Astrocyte of the spinal cord (primary cell): ENCODE data around the gene CDK5RAP3.

Experiments
- DNase-seq: peaks from one replicate; pipeline ENCODE4 v3.0.0; 2011; ENCODE audit warnings: low read depth, low spot score
- H3K4me3 ChIP-seq: 2 replicates; pipeline ENCODE4 v1.5.1; 2011; ENCODE audit warnings: low read depth, mild to moderate bottlenecking, low read length, moderate library complexity
- CTCF ChIP-seq: IDR thresholded peaks from 2 replicates; pipeline ENCODE4 v1.5.1; 2012; ENCODE audit warnings: low read depth, mild to moderate bottlenecking, low read length, inconsistent platforms
- in situ Hi-C: cut with HindIII; loops from 2 replicates; pipeline ENCODE4 v1.10.0; 2017; ENCODE audit warnings: low sequenced_read_pairs

The CDK5RAP3 gene

GRCh38 chr17:47941246-47942095, 29.4 kb upstream of the CDK5RAP3 start, which contains the start of gene PNPO:
PNPO (plus strand) TSS chr17:47941571; CDS start chr17:47941676, 105 bp downstream.
- in situ Hi-C loops: no loop called here
- H3K4me3 ChIP-seq: peak within 1 kb of the TSS; percentile 67
- peak; percentile 97 for DNase-seq
- TF ChIP-seq CTCF: peak; percentile 2

GRCh38 chr17:47942096-47942510, 28.8 kb upstream of the CDK5RAP3 start:
- in situ Hi-C loops: no loop called here
- TF ChIP-seq CTCF: no peak
- H3K4me3 ChIP-seq: peak overlapping the region; percentile 67
- DNase-seq: no peak

GRCh38 chr17:47942568-47942967, 28.3 kb upstream of the CDK5RAP3 start:
- DNase-seq: no peak
- peak overlapping the region; percentile 67 for H3K4me3 ChIP-seq
- TF ChIP-seq CTCF: no peak
- in situ Hi-C loops: no loop called here

- no peak for TF ChIP-seq CTCF
- H3K4me3 ChIP-seq: no peak overlapping the region
- DNase-seq: no peak
- in situ Hi-C loops: no loop called here
These were observed 25.8 kb upstream of the CDK5RAP3 start for GRCh38 chr17:47945080-47945479.

DNA sequence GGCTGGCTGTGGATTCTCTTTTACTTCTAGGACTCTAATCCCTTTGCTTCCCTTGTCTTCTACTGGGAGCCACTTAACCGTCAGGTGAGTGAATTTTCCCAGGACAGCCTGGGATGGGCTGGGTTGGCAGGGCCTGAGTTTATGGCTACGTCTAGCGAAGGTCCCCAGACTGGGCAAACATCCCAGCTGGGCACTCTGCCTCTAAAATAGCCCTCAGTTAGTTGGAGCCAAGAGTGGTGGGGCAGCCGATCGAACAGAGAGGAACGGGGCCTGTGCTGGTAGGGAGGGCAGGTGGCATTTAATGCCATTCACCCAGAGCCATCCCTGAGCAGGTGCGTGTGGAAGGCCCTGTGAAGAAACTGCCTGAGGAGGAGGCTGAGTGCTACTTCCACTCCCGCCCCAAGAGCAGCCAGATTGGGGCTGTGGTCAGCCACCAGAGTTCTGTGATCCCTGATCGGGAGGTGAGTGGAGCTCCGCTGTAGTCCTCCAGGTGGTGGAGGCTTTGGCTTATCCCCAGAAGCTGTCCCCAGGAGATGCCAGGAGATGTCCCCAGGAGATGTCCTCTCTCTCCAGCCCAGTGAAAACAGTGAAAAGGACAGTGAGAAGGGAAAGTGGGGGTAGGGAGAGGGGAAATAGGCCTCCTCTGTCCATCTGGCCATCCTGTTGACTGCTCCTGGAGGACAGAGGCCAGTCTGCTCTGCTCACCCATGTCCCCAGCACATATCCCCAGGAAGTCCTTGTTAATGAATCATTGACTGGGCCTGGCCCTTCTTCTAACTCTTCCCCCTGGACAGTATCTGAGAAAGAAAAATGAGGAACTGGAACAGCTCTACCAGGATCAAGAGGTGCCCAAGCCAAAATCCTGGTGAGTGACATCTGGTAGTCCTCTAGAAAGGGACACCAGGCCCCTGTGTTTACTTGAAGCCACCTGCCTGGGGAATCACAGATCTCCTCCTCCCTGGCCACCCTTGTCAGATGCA, 25.1 kb upstream of the CDK5RAP3 start:
- DNase-seq: no peak
- in situ Hi-C loops: no loop called here
- no peak for TF ChIP-seq CTCF
- no peak overlapping the region for H3K4me3 ChIP-seq

GRCh38 chr17:47946516-47946915, 24.4 kb upstream of the CDK5RAP3 start:
- in situ Hi-C loops: no loop called here
- DNase-seq: no peak
- TF ChIP-seq CTCF: no peak
- H3K4me3 ChIP-seq: no peak overlapping the region
